HCT116 (cell line): ENCODE measurements around the gene CCDC28B. TPM values are rescaled to one million over a fixed set of nuclear protein-coding genes. Genes with fewer than 3 reads are reported as not detected.

Experiments used
- ATAC-seq: fragments of 200-7000 bp; cut with Tn5 transposase; 2 replicates; pipeline ENCODE4 v1.9.1; 2020; ENCODE audit warnings: mild to moderate bottlenecking, moderate library complexity
- BruUV-seq: library from RNA; stranded (reverse); fragments of 400-500 nt; replicated peaks from 2 replicates; lab custom pipeline; 2021; lab: Mats Ljungman, UMichigan
- CTCF ChIA-PET: fragments of 300-600 bp; sonication (Branson Sonifier 250); formaldehyde crosslinking; loops from one replicate; lab custom pipeline; 2021; ENCODE audit warnings: antibody characterized with exemption; lab: Charles Lee
- POLR2A ChIA-PET: fragments of 300-600, 350-600 bp; sonication (Branson Sonifier 250); formaldehyde crosslinking; loops from one replicate; lab custom pipeline; 2021; ENCODE audit warnings: antibody characterized with exemption; lab: Charles Lee
- RAD21 ChIA-PET, 2 experiments: fragments of 300-600 bp; sonication (Branson Sonifier 250); formaldehyde crosslinking; loops; one replicate each; lab custom pipeline; 2023; ENCODE audit warnings: low total read pairs in 2 of 2; ENCODE audit not compliant: uncharacterized antibody in 2 of 2, unreplicated experiment in 2 of 2, low non-redundant PET in 1 of 2; lab: Charles Lee
- DNase-seq: peaks from one replicate; pipeline ENCODE4 v3.0.0-alpha.2; 2010; ENCODE audit warnings: low read depth, low spot score
- H2AFZ ChIP-seq: fragments of 200-600 bp; shearing (Covaris generic), sonication (generic); 2 replicates; pipeline ENCODE4 v1.6.1; 2017; ENCODE audit warnings: low read depth, mixed run types, mixed read lengths, antibody characterized with exemption, low read length; ENCODE audit not compliant: poor library complexity, severe bottlenecking
- H3K27ac ChIP-seq: 2 replicates; pipeline ENCODE4 v1.5.1; 2012; ENCODE audit warnings: low read depth, low read length
- H3K27me3 ChIP-seq: fragments of 200-600 bp; sonication (generic); 2 replicates; pipeline ENCODE4 v1.6.1; 2016; ENCODE audit warnings: mixed run types, low read length, mixed read lengths; ENCODE audit not compliant: insufficient read depth
- H3K36me3 ChIP-seq, 2 experiments: fragments of 200-500 bp in 1 of 2; fragments of 200-600 bp in 1 of 2; sonication (Bioruptor generic) in 1 of 2; sonication (generic) in 1 of 2; 2 replicates each; pipeline versions ENCODE4 v1.5.1 to v1.6.1; 2014 to 2016; ENCODE audit warnings: low read length in 2 of 2, inconsistent platforms in 1 of 2, mixed read lengths in 1 of 2, mixed run types in 1 of 2; ENCODE audit not compliant: insufficient read depth in 2 of 2, control insufficient read depth in 1 of 2
- H3K4me1 ChIP-seq, 2 experiments: fragments of 200-600 bp in 1 of 2; sonication (generic) in 1 of 2; 2 replicates each; pipeline versions ENCODE4 v1.5.1 to v1.6.1; 2012 to 2017; ENCODE audit warnings: low read length in 2 of 2, inconsistent platforms in 1 of 2, mild to moderate bottlenecking in 1 of 2, mixed read lengths in 1 of 2, mixed run types in 1 of 2, moderate library complexity in 1 of 2; ENCODE audit not compliant: insufficient read depth in 2 of 2, control insufficient read depth in 1 of 2
- H3K4me2 ChIP-seq: fragments of 200-600 bp; sonication (generic); 2 replicates; pipeline ENCODE4 v1.6.1; 2017; ENCODE audit warnings: mixed run types, low read length, mixed read lengths
- H3K4me3 ChIP-seq, 2 experiments: fragments of 200-600 bp in 1 of 2; sonication (generic) in 1 of 2; replicated peaks in 1 of 2; 2 replicates each; pipeline ENCODE4 v1.5.1; 2011 to 2016; ENCODE audit warnings: low read length in 2 of 2, control low read depth in 1 of 2, low read depth in 1 of 2, mild to moderate bottlenecking in 1 of 2, mixed read lengths in 1 of 2, mixed run types in 1 of 2
- H3K79me2 ChIP-seq: fragments of 200-600 bp; sonication (generic); 2 replicates; pipeline ENCODE4 v1.6.1; 2017; ENCODE audit warnings: mild to moderate bottlenecking, mixed run types, low read length, moderate library complexity, mixed read lengths; ENCODE audit not compliant: insufficient read depth
- H3K9ac ChIP-seq: fragments of 200-600 bp; sonication (generic); 2 replicates; pipeline ENCODE4 v1.6.1; 2016; ENCODE audit warnings: low read length, mixed read lengths
- H3K9me2 ChIP-seq: fragments of 200-600 bp; sonication (generic), shearing (Covaris generic); 2 replicates; pipeline ENCODE4 v1.6.1; 2017; ENCODE audit warnings: mixed run types, mild to moderate bottlenecking, moderate library complexity; ENCODE audit not compliant: insufficient read depth
- H3K9me3 ChIP-seq, 2 experiments: fragments of 200-500 bp in 1 of 2; fragments of 200-600 bp in 1 of 2; sonication (Bioruptor generic) in 1 of 2; sonication (generic) in 1 of 2; 2 replicates each; pipeline ENCODE4 v1.6.1; 2014 to 2017; ENCODE audit warnings: low read length in 2 of 2, mixed read lengths in 2 of 2, inconsistent platforms in 1 of 2, low read depth in 1 of 2, mild to moderate bottlenecking in 1 of 2, mixed run types in 1 of 2, moderate library complexity in 1 of 2; ENCODE audit not compliant: control insufficient read depth in 1 of 2, insufficient read depth in 1 of 2
- H4K20me1 ChIP-seq: fragments of 200-600 bp; sonication (generic), shearing (Covaris generic); 2 replicates; pipeline ENCODE4 v1.6.1; 2017; ENCODE audit warnings: mixed run types, mild to moderate bottlenecking, moderate library complexity; ENCODE audit not compliant: insufficient read depth
- CBX3 ChIP-seq: IDR thresholded peaks from 2 replicates; pipeline ENCODE4 v1.6.1; 2012; ENCODE audit warnings: low read depth
- CEBPB ChIP-seq: IDR thresholded peaks from 2 replicates; pipeline ENCODE4 v1.6.1; 2012; ENCODE audit warnings: low read depth
- EZH2 ChIP-seq: fragments of 200-600 bp; sonication (generic); IDR thresholded peaks from 2 replicates; pipeline ENCODE4 v1.6.1; 2017; ENCODE audit warnings: antibody characterized with exemption, mixed run types
- FOSL1 ChIP-seq: IDR thresholded peaks from 2 replicates; pipeline ENCODE4 v1.6.1; 2012; ENCODE audit warnings: low read depth
- POLR2AphosphoS5 ChIP-seq: IDR thresholded peaks from 2 replicates; pipeline ENCODE4 v1.6.1; 2011; ENCODE audit warnings: mild to moderate bottlenecking, low read depth, low read length, moderate library complexity
- SIN3A ChIP-seq: IDR thresholded peaks from 2 replicates; pipeline ENCODE4 v1.6.1; 2012; ENCODE audit warnings: low read depth
- TCF7L2 ChIP-seq: IDR thresholded peaks from 2 replicates; pipeline ENCODE4 v1.7.0; 2011; ENCODE audit warnings: borderline replicate concordance, inconsistent platforms; ENCODE audit not compliant: insufficient read depth, insufficient read length; ENCODE audit errors: extremely low read depth
- YY1 ChIP-seq: IDR thresholded peaks from 2 replicates; pipeline ENCODE4 v1.6.1; 2011; ENCODE audit warnings: low read length, low read depth, moderate library complexity, mild to moderate bottlenecking; ENCODE audit not compliant: insufficient replicate concordance; ENCODE audit errors: extremely low read depth
- intact Hi-C: fragments of 100-400 bp; cut with micrococcal nuclease; formaldehyde crosslinking; loops from 2 replicates; pipeline ENCODE4 v1.10.0; 2022
- total RNA-seq: library from RNA; stranded (reverse); gene quantifications from one replicate; pipeline ENCODE4 v1.2.1, GENCODE V29; 2021; ENCODE audit not compliant: unreplicated experiment
- TF ChIP-seq, protein P1 (sequence below): IDR thresholded peaks from 2 replicates; pipeline ENCODE4 v1.6.1; 2012; ENCODE audit warnings: low read depth
- TF ChIP-seq, protein P2 (sequence below), 3 experiments: fragments of 200-600 bp in 1 of 3; sonication (generic) in 1 of 3; IDR thresholded peaks in 2 of 3; conservative IDR thresholded peaks in 1 of 3; 2 replicates each; pipeline ENCODE4 v1.5.1; 2012 to 2017; ENCODE audit warnings: low read depth in 2 of 3, low read length in 2 of 3, antibody characterized with exemption in 1 of 3, borderline replicate concordance in 1 of 3, control low read depth in 1 of 3, mild to moderate bottlenecking in 1 of 3, mixed read lengths in 1 of 3, mixed run types in 1 of 3, moderate library complexity in 1 of 3; ENCODE audit not compliant: insufficient read depth in 1 of 3
- TF ChIP-seq, protein P3 (sequence below): IDR thresholded peaks from 2 replicates; pipeline ENCODE4 v1.6.1; 2012

The CCDC28B gene
- total RNA-seq, 1 experiment from 2014 or later, result 5.9 TPM

DNA sequence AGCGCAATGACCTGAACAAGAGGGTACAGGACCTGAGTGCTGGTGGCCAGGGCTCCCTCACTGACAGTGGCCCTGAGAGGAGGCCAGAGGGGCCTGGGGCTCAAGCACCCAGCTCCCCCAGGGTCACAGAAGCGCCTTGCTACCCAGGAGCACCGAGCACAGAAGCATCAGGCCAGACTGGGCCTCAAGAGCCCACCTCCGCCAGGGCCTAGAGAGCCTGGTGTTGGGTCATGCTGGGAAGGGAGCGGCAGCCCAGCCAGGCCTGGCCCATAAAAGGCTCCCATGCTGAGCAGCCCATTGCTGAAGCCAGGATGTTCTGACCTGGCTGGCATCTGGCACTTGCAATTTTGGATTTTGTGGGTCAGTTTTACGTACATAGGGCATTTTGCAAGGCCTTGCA, 5.4 kb upstream of the CCDC28B start:
- peaks cover 43 to 68% of the 10 kb centered on the region in 2 experiments for H3K36me3 ChIP-seq
- no peak for TF ChIP-seq SIN3A
- no peak for TF ChIP-seq YY1
- no peak for TF ChIP-seq FOSL1
- TF ChIP-seq, protein P1, sequence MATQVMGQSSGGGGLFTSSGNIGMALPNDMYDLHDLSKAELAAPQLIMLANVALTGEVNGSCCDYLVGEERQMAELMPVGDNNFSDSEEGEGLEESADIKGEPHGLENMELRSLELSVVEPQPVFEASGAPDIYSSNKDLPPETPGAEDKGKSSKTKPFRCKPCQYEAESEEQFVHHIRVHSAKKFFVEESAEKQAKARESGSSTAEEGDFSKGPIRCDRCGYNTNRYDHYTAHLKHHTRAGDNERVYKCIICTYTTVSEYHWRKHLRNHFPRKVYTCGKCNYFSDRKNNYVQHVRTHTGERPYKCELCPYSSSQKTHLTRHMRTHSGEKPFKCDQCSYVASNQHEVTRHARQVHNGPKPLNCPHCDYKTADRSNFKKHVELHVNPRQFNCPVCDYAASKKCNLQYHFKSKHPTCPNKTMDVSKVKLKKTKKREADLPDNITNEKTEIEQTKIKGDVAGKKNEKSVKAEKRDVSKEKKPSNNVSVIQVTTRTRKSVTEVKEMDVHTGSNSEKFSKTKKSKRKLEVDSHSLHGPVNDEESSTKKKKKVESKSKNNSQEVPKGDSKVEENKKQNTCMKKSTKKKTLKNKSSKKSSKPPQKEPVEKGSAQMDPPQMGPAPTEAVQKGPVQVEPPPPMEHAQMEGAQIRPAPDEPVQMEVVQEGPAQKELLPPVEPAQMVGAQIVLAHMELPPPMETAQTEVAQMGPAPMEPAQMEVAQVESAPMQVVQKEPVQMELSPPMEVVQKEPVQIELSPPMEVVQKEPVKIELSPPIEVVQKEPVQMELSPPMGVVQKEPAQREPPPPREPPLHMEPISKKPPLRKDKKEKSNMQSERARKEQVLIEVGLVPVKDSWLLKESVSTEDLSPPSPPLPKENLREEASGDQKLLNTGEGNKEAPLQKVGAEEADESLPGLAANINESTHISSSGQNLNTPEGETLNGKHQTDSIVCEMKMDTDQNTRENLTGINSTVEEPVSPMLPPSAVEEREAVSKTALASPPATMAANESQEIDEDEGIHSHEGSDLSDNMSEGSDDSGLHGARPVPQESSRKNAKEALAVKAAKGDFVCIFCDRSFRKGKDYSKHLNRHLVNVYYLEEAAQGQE, result no peak
- TF ChIP-seq POLR2AphosphoS5, result no peak
- no peak for TF ChIP-seq EZH2
- TF ChIP-seq, protein P2, sequence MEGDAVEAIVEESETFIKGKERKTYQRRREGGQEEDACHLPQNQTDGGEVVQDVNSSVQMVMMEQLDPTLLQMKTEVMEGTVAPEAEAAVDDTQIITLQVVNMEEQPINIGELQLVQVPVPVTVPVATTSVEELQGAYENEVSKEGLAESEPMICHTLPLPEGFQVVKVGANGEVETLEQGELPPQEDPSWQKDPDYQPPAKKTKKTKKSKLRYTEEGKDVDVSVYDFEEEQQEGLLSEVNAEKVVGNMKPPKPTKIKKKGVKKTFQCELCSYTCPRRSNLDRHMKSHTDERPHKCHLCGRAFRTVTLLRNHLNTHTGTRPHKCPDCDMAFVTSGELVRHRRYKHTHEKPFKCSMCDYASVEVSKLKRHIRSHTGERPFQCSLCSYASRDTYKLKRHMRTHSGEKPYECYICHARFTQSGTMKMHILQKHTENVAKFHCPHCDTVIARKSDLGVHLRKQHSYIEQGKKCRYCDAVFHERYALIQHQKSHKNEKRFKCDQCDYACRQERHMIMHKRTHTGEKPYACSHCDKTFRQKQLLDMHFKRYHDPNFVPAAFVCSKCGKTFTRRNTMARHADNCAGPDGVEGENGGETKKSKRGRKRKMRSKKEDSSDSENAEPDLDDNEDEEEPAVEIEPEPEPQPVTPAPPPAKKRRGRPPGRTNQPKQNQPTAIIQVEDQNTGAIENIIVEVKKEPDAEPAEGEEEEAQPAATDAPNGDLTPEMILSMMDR (IDR thresholded peaks at IDR 0.05 in 2 of 3, conservative IDR thresholded peaks at IDR 0.05 in 1 of 3; ENCODE audit: borderline replicate concordance in 1 of 3, insufficient read depth in 1 of 3, low read depth in 2 of 3, low read length in 2 of 3), result no peak
- TF ChIP-seq CEBPB, result no peak
- no peak for TF ChIP-seq CBX3
- TF ChIP-seq, protein P3, sequence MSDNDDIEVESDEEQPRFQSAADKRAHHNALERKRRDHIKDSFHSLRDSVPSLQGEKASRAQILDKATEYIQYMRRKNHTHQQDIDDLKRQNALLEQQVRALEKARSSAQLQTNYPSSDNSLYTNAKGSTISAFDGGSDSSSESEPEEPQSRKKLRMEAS, result no peak
- TF ChIP-seq TCF7L2, result no peak
- H3K27me3 ChIP-seq, result no peaks in the 10 kb centered on the region
- H3K9me2 ChIP-seq, result no peaks in the 10 kb centered on the region
- CTCF ChIA-PET, result no interaction called here
- no peak overlapping the region for H3K4me3 ChIP-seq
- H3K4me1 ChIP-seq, result peaks cover 2 to 5% of the 10 kb centered on the region in 2 experiments; a peak in 3 of 4 replicates
- no peaks in the 10 kb centered on the region; the same call in 1 of the 2 replicates for H4K20me1 ChIP-seq
- no peak overlapping the region for H2AFZ ChIP-seq
- no TSS peak for BruUV-seq
- POLR2A ChIA-PET, result no interaction called here
- RAD21 ChIA-PET, result no interaction called here
- no peak overlapping the region for H3K9ac ChIP-seq
- no peak overlapping the region for H3K27ac ChIP-seq
- no peak overlapping the region for H3K4me2 ChIP-seq
- no peak for DNase-seq
- H3K9me3 ChIP-seq, result no peaks in the 10 kb centered on the region
- no peak for ATAC-seq
- intact Hi-C loops, result no loop called here
- H3K79me2 ChIP-seq, result 0 out of 2 replicates have a peak, but pooled peaks cover 6% of the 10 kb centered on the region
